KMS-11 (cell line): ENCODE results near the gene CYTH4.

Experiments used
- H2AFZ ChIP-seq: fragments of 200-600 bp; sonication (generic); 2 replicates; pipeline ENCODE4 v1.6.1; 2016; ENCODE audit warnings: antibody characterized with exemption, mixed run types, low read depth
- H3K27ac ChIP-seq: fragments of 200-600 bp; sonication (generic); 2 replicates; pipeline ENCODE4 v1.6.1; 2016; ENCODE audit warnings: mild to moderate bottlenecking, mixed run types
- H3K27me3 ChIP-seq: fragments of 200-600 bp; sonication (generic); 2 replicates; pipeline ENCODE4 v1.6.1; 2017; ENCODE audit warnings: mild to moderate bottlenecking, low read depth, mixed run types, moderate library complexity; ENCODE audit not compliant: insufficient read depth
- H3K36me3 ChIP-seq: fragments of 200-600 bp; sonication (generic); 2 replicates; pipeline ENCODE4 v1.6.1; 2017; ENCODE audit warnings: mild to moderate bottlenecking, mixed run types; ENCODE audit not compliant: insufficient read depth
- H3K4me1 ChIP-seq: fragments of 200-600 bp; sonication (generic); 2 replicates; pipeline ENCODE4 v1.6.1; 2016; ENCODE audit warnings: mild to moderate bottlenecking, low read depth, mixed run types; ENCODE audit not compliant: poor library complexity, severe bottlenecking
- H3K4me2 ChIP-seq: fragments of 200-600 bp; sonication (generic); 2 replicates; pipeline ENCODE4 v1.7.0; 2016; ENCODE audit warnings: mild to moderate bottlenecking, mixed run types
- H3K4me3 ChIP-seq: fragments of 200-600 bp; sonication (generic); IDR thresholded peaks from 2 replicates; pipeline ENCODE4 v1.6.1; 2017; ENCODE audit warnings: low read depth, low read length, mixed read lengths; ENCODE audit not compliant: insufficient read depth
- H3K79me2 ChIP-seq: fragments of 200-600 bp; sonication (generic); 2 replicates; pipeline ENCODE4 v1.6.1; 2016; ENCODE audit warnings: low read depth, mixed run types; ENCODE audit not compliant: insufficient read depth
- H3K9ac ChIP-seq: fragments of 200-600 bp; sonication (generic); 2 replicates; pipeline ENCODE4 v1.6.1; 2016; ENCODE audit warnings: mild to moderate bottlenecking, mixed run types
- H4K20me1 ChIP-seq: fragments of 200-600 bp; sonication (generic); 2 replicates; pipeline ENCODE4 v1.6.1; 2016; ENCODE audit warnings: mild to moderate bottlenecking, mixed run types; ENCODE audit not compliant: insufficient read depth
- CTCF ChIP-seq: fragments of 200-600 bp; sonication (generic); conservative IDR thresholded peaks from 2 replicates; pipeline ENCODE4 v1.6.1; 2017; ENCODE audit warnings: low read depth, mild to moderate bottlenecking, antibody characterized with exemption, low read length, moderate library complexity, mixed read lengths

The CYTH4 gene

GRCh38 chr22:37240941-37241320 lies 41.4 kb upstream of the CYTH4 start:
- Histone ChIP-seq H3K27me3 (no peaks in the 10 kb centered on the region), H3K4me1 (peaks cover 33% of the 10 kb centered on the region), H3K36me3 (no peaks in the 10 kb centered on the region; the same call in 1 of the 2 replicates), H3K9ac (no peak overlapping the region), H3K27ac (no peak overlapping the region), H2AFZ (no peak overlapping the region), H4K20me1 (no peaks in the 10 kb centered on the region), H3K4me3 (no peak overlapping the region), H3K79me2 (peaks cover 32% of the 10 kb centered on the region), H3K4me2 (no peak overlapping the region)
- no peak for TF ChIP-seq CTCF

- Histone ChIP-seq H3K27ac (peak overlapping the region; percentile 26; the same call in 1 of the 2 replicates), H3K79me2 (peaks cover 27% of the 10 kb centered on the region), H3K4me1 (peaks cover 27% of the 10 kb centered on the region), H3K4me2 (peak overlapping the region; percentile 97; the same call in 1 of the 2 replicates), H3K36me3 (no peaks in the 10 kb centered on the region; the same call in 1 of the 2 replicates), H3K27me3 (no peaks in the 10 kb centered on the region), H3K4me3 (no peak overlapping the region), H3K9ac (no peak overlapping the region), H4K20me1 (no peaks in the 10 kb centered on the region), H2AFZ (no peak overlapping the region)
- TF ChIP-seq CTCF: no peak
Measured at GRCh38 chr22:37241351-37242142, 40.8 kb upstream of the CYTH4 start.

GRCh38 chr22:37242395-37242918 lies 39.9 kb upstream of the CYTH4 start:
- H3K27me3 ChIP-seq: no peaks in the 10 kb centered on the region
- peak overlapping the region; percentile 26; the same call in 1 of the 2 replicates for H3K27ac ChIP-seq
- no peaks in the 10 kb centered on the region for H4K20me1 ChIP-seq
- no peaks in the 10 kb centered on the region; the same call in 1 of the 2 replicates for H3K36me3 ChIP-seq
- no peak overlapping the region for H3K4me3 ChIP-seq
- no peak for TF ChIP-seq CTCF
- no peak overlapping the region for H2AFZ ChIP-seq
- H3K4me2 ChIP-seq: peak overlapping the region; percentile 97
- H3K4me1 ChIP-seq: peaks cover 23% of the 10 kb centered on the region
- peaks cover 27% of the 10 kb centered on the region for H3K79me2 ChIP-seq
- peak overlapping the region; percentile 55; the same call in 1 of the 2 replicates for H3K9ac ChIP-seq

GRCh38 chr22:37243402-37244113 lies 38.8 kb upstream of the CYTH4 start:
- Histone ChIP-seq H4K20me1 (no peaks in the 10 kb centered on the region), H3K4me3 (peak overlapping the region; percentile 71), H2AFZ (peak overlapping the region; percentile 83; the same call in 1 of the 2 replicates), H3K27ac (no peak overlapping the region; the same call in 1 of the 2 replicates), H3K36me3 (no peaks in the 10 kb centered on the region; the same call in 1 of the 2 replicates), H3K27me3 (no peaks in the 10 kb centered on the region), H3K79me2 (peaks cover 27% of the 10 kb centered on the region), H3K9ac (peak overlapping the region; percentile 55; the same call in 1 of the 2 replicates), H3K4me2 (peak overlapping the region; percentile 97), H3K4me1 (peaks cover 23% of the 10 kb centered on the region)
- no peak for TF ChIP-seq CTCF
